ENCODE results near the gene CITED4. TPM values are rescaled to one million over a fixed set of nuclear protein-coding genes. Genes with fewer than 3 reads are reported as not detected.

CITED4 gene
- total RNA-seq, 2 donors from 2014 or later: 180 to 465 TPM

- ATAC-seq: no peak
- TF ChIP-seq POLR2A (IDR thresholded peaks at IDR 0.05) (no peak), CTCF (IDR thresholded peaks at IDR 0.05) (no peak)
Observed at GRCh38 chr1:40853113-40853884, 8.9 kb downstream of the CITED4 start.

GRCh38 chr1:40851643-40852042 lies 10.5 kb downstream of the CITED4 start:
- intact Hi-C loops (cut with DNase I): no loop called here
- ATAC-seq (no peak), DNase-seq (no peak)
- no peak for TF ChIP-seq CTCF (IDR thresholded peaks at IDR 0.05)
- TF ChIP-seq POLR2A (IDR thresholded peaks at IDR 0.05): no peak
- Histone ChIP-seq H3K9me3 (no peaks in the 10 kb centered on the region), H3K36me3 (replicated peaks in 1 of 2; ENCODE audit: insufficient read depth in 1 of 2, low read depth in 2 of 2) (no peaks in the 10 kb centered on the region), H3K4me3 (no peak overlapping the region), H3K4me1 (peaks cover 31% of the 10 kb centered on the region), H3K27me3 (no peaks in the 10 kb centered on the region), H3K27ac (no peak overlapping the region)
- WGBS, 2 donors: 81 to 90% methylated on average over 6 of the region's 6 CpGs

More at GRCh38 chr1:40853113-40853884, 8.9 kb downstream of the CITED4 start:
- no peak overlapping the region for H3K4me3 ChIP-seq
- H3K9me3 ChIP-seq: no peaks in the 10 kb centered on the region
- intact Hi-C loops (cut with DNase I): no loop called here
- peaks cover 27% of the 10 kb centered on the region for H3K4me1 ChIP-seq
- H3K27me3 ChIP-seq: no peaks in the 10 kb centered on the region
- no peak overlapping the region for H3K27ac ChIP-seq
- WGBS, 2 donors: 82 to 88% methylated on average over 13 of the region's 13 CpGs
- H3K36me3 ChIP-seq (replicated peaks in 1 of 2; ENCODE audit: insufficient read depth in 1 of 2, low read depth in 2 of 2): no peaks in the 10 kb centered on the region
- no peak for DNase-seq

GRCh38 chr1:40849801-40850592 lies 12.2 kb downstream of the CITED4 start:
- peaks cover 20% of the 10 kb centered on the region for H3K4me1 ChIP-seq
- H3K27me3 ChIP-seq: no peaks in the 10 kb centered on the region
- ATAC-seq (peak; percentile 78), DNase-seq (peak; percentile 72 to 81 (median 75))
- WGBS, 2 donors: 14 to 17% methylated on average over 6 to 12 of the region's 12 CpGs
- H3K27ac ChIP-seq: peak overlapping the region in 2 of 4 donors; percentile 8 to 25
- TF ChIP-seq POLR2A (IDR thresholded peaks at IDR 0.05) (no peak), CTCF (IDR thresholded peaks at IDR 0.05) (peak; percentile 81 to 92 (median 86))
- H3K36me3 ChIP-seq (replicated peaks in 1 of 2; ENCODE audit: insufficient read depth in 1 of 2, low read depth in 2 of 2): no peaks in the 10 kb centered on the region
- no peak overlapping the region for H3K4me3 ChIP-seq
- no peaks in the 10 kb centered on the region for H3K9me3 ChIP-seq
- intact Hi-C loops (cut with DNase I): loop anchor here (5.0 kb wide), 1 partner anchor 102 kb away; no protein-coding TSS in a partner anchor

GRCh38 chr1:40848530-40849189 lies 13.5 kb downstream of the CITED4 start:
- H3K27ac ChIP-seq: peak overlapping the region in 1 of 4 donors; percentile 22
- H3K27me3 ChIP-seq: no peaks in the 10 kb centered on the region
- no peaks in the 10 kb centered on the region for H3K9me3 ChIP-seq
- peaks cover 23% of the 10 kb centered on the region for H3K4me1 ChIP-seq
- intact Hi-C loops (cut with DNase I): loop anchor here (5.0 kb wide), 1 partner anchor 104 kb away; no protein-coding TSS in a partner anchor
- 21 to 27% methylated on average over 6 of the region's 6 CpGs for WGBS, 2 donors
- ATAC-seq: peak; percentile 92
- TF ChIP-seq POLR2A (IDR thresholded peaks at IDR 0.05): no peak
- peak; percentile 75 to 98 (median 97) for TF ChIP-seq CTCF (IDR thresholded peaks at IDR 0.05)
- H3K36me3 ChIP-seq (replicated peaks in 1 of 2; ENCODE audit: insufficient read depth in 1 of 2, low read depth in 2 of 2): no peaks in the 10 kb centered on the region
- peak; percentile 83 to 88 (median 88) for DNase-seq
- H3K4me3 ChIP-seq: no peak overlapping the region
